Central memory CD8-positive, alpha-beta T cell (primary cell): Measurements from ENCODE around the gene ECM1.

Experiments used
- ATAC-seq: fragments of 150-1000 bp; cut with Tn5 transposase; replicated peaks from 2 replicates; pipeline ENCODE4 v1.10.0; 2022; ENCODE audit warnings: mild to moderate bottlenecking, moderate FRiP score, moderate number of reproducible peaks; ENCODE audit not compliant: poor library complexity, severe bottlenecking; ENCODE audit errors: extremely low read depth
- DNase-seq, 2 donors: peaks; one replicate each; pipeline ENCODE4 v3.0.0; 2021; ENCODE audit warnings: low spot score in 2 of 2
- H3K27ac Mint-ChIP-seq: one replicate; pipeline ENCODE4 v1.8.0; 2022; ENCODE audit warnings: low read depth, mild to moderate bottlenecking, moderate library complexity, mixed read lengths
- H3K27me3 Mint-ChIP-seq: one replicate; pipeline ENCODE4 v1.8.0; 2022; ENCODE audit warnings: mixed read lengths
- H3K36me3 Mint-ChIP-seq: one replicate; pipeline ENCODE4 v1.8.0; 2022; ENCODE audit warnings: mild to moderate bottlenecking, moderate library complexity, mixed read lengths; ENCODE audit not compliant: insufficient read depth
- H3K4me1 Mint-ChIP-seq: one replicate; pipeline ENCODE4 v1.8.0; 2022; ENCODE audit warnings: mixed read lengths
- H3K4me3 Mint-ChIP-seq: one replicate; pipeline ENCODE4 v1.8.0; 2022; ENCODE audit warnings: mild to moderate bottlenecking, moderate library complexity, mixed read lengths
- H3K9me3 Mint-ChIP-seq: one replicate; pipeline ENCODE4 v1.8.0; 2022; ENCODE audit warnings: mixed read lengths

The ECM1 gene

DNA sequence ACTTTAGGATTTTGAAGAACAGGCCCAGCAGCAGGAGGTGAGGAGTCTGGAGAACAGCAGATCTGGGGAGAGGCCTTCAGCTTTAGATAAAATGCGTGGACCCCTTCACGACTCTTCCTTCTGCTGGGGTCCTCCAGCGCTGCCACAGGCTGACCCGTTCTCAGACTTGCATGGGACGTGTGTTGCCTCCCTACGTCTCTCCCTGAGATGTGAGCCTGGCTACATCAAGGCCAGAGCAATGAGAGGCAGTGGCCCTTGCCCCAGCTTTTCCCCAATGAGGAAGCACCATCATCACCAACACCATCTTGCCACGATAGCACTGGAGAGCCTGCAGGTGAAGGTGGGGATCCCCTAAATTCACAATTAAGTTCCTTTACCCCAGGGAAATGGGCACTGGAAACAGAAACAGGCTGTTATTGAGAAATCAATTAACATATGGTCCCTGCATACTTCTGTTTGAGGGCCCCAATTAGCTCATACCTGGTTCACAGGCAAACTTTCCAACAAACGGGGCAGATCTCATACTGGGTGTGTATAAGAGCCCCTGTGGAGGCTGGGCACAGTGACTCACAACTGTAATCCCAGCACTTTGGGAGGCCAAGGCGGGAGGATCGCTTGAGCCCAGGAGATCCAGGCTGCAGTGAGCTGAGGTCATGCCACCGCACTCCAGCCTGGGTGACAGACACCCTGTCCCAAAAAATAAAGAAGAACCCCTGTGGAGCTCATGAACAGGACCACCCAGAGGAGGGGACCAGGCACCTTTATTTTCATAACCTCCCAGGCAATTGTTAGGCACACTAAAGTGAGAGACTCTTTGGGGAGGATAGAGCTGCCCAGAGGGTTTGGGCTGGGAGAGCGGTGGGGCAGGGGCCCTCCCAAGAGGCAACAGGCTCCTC is 29.2 kb downstream of the ECM1 start:
- Mint-ChIP-seq H3K4me1 (peaks cover 6% of the 10 kb centered on the region), H3K27me3 (peaks cover 18% of the 10 kb centered on the region), H3K4me3 (no peak overlapping the region), H3K9me3 (no peaks in the 10 kb centered on the region), H3K27ac (no peak overlapping the region), H3K36me3 (peaks cover 2% of the 10 kb centered on the region)
- no peak for ATAC-seq
- DNase-seq = no peak

DNA sequence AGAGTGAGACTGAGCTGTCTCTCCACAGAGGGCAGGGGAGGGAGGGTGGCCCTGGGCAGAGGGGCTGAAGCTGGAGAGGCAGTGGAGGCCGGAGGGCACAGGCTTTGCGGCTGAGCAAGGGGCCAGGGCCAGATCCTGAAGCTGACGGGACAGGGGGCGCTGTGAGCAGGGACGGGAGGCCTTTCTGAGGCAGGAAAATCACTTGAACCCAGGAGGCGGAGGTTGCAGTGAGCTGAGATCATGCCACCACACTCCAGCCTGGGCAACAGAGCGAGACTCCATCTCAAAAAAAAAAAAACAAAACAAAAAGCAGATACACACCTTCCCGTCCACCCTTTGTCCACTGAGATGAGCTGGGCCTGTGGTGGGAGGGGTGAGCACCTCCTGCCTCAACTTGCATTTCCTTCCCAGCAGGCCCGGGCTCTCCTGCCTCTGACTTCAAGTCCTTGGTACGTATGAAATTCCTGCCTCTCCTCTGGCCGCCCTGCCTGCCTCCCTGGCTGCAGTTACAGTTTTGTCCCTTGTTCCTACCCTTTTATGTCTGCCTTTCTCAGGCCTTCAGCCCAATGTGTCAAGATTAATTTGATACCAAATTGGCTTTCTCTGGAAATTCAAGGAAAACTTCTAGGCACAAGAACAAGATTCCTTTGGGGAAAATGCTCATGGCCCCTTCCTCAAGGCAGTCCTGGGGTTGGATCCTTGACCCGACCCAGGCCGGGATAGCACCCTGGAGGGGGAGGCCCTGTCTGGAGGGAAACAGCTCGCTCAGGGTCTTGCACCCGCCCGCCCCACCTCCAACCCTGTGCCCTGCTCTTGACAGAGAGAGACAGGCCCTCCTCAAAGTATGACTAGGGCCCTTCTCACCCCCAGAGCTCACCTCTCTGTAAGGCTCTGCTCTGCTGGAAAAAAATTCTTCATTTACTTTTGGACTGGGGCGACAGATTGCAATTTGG is 30.1 kb downstream of the ECM1 start:
- peaks cover 25% of the 10 kb centered on the region for H3K27me3 Mint-ChIP-seq
- H3K4me3 Mint-ChIP-seq = no peak overlapping the region
- H3K36me3 Mint-ChIP-seq = peaks cover 3% of the 10 kb centered on the region
- H3K4me1 Mint-ChIP-seq = no peaks in the 10 kb centered on the region
- H3K27ac Mint-ChIP-seq = no peak overlapping the region
- ATAC-seq (no peak), DNase-seq (no peak)
- H3K9me3 Mint-ChIP-seq = no peaks in the 10 kb centered on the region

DNA sequence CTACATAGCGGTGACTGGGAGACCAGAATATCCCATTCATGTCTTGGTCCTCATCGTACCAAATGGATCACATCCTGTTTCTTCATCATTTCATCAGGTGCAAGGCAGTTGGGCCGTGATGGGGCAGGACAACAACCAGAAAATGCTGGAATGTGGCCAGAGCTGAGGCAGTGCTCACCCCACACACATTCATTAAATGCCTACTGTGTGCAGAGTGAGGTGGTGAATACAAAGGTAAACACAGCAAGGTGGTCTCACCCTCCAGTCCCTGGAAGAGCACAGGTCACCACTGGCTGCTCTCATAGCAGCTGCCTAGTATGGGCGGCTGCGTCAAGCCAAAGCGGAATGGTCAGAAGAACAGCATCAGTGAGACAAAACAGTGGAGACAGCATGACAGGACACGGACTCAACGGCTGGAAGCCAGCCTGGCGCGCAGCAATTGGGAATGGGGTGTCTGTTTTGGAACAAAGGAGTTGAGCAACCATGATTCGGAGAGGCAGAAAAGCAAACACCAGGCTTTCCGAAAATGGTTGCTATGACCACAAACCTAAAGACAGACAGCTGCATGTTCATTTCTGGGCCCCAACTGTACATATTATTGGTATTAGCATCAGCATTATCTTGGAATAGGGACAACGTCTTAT is 35.7 kb downstream of the ECM1 start:
- no peaks in the 10 kb centered on the region for H3K4me1 Mint-ChIP-seq
- H3K4me3 Mint-ChIP-seq = no peak overlapping the region
- DNase-seq = no peak
- peaks cover 3% of the 10 kb centered on the region for H3K36me3 Mint-ChIP-seq
- no peak overlapping the region for H3K27ac Mint-ChIP-seq
- peaks cover 42% of the 10 kb centered on the region for H3K27me3 Mint-ChIP-seq
- no peaks in the 10 kb centered on the region for H3K9me3 Mint-ChIP-seq
- no peak for ATAC-seq

- DNase-seq (no peak), ATAC-seq (no peak)
- H3K4me1 Mint-ChIP-seq = no peaks in the 10 kb centered on the region
- H3K27ac Mint-ChIP-seq = no peak overlapping the region
- no peaks in the 10 kb centered on the region for H3K9me3 Mint-ChIP-seq
- no peak overlapping the region for H3K4me3 Mint-ChIP-seq
- H3K36me3 Mint-ChIP-seq = peaks cover 3% of the 10 kb centered on the region
- peaks cover 37% of the 10 kb centered on the region for H3K27me3 Mint-ChIP-seq
These were observed 36.3 kb downstream of the ECM1 start for GRCh38 chr1:150544204-150544603.

DNA sequence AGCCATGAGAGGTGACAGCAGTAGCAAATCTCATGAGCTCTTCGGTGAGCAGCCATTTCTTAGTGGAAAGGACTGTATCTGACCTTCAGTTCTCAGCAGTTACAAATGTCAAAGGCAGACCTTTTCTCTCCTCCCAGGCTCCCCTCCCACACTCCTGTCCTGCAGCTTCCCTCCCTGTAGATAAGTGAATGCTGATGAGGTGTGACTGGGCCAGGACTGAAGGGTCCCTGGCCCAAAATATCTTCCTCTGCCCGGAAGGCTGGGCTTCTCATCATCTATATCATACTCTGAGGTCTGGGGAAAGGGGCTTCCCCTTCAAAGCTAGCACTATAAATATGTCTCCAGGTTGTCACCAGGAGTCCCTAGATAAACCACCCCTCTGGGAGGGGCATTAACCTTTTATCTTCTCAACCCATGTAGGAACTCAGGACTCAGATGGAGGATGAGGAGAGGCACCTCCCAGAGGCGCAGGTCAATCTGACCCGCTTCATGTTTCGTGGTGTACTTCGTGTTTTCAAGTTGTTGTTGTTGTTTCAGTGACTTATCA is 37.6 kb downstream of the ECM1 start:
- Mint-ChIP-seq H3K9me3 (no peaks in the 10 kb centered on the region), H3K4me3 (no peak overlapping the region), H3K4me1 (peaks cover 8% of the 10 kb centered on the region), H3K36me3 (peaks cover 5% of the 10 kb centered on the region), H3K27ac (no peak overlapping the region), H3K27me3 (peaks cover 31% of the 10 kb centered on the region)
- ATAC-seq (no peak), DNase-seq (no peak)

DNA sequence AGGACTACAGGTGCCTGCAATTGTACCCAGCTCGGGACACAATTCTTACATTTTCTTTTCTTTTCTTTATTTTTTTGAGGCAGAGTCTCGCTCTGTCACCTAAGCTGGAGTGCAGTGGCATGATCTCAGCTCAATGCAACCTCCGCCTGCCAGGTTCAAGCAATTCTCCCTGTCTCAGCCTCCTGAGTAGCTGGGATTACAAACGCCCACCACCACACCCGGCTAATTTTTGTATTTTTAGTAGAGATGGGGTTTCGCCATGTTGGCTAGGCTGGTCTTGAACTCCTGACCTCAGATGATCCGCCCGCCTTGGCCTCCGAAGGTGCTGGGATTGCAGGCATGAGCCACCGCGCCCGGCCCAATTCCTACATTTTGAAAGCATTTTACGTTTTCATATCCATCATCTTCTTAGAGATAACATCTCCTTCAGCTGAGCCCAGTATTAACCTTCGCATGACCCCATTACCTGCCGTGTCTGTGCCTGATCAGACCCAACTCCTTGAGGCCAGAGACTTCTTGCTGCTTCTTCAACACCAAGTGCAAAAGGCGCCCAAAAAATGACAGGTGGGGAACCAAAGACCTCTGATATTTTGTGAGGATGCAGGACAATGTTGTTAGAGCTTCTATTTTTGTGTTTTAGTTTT is 38.5 kb downstream of the ECM1 start:
- peaks cover 4% of the 10 kb centered on the region for H3K36me3 Mint-ChIP-seq
- DNase-seq = no peak
- H3K4me3 Mint-ChIP-seq = no peak overlapping the region
- H3K9me3 Mint-ChIP-seq = no peaks in the 10 kb centered on the region
- ATAC-seq = no peak
- H3K4me1 Mint-ChIP-seq = peaks cover 16% of the 10 kb centered on the region
- peaks cover 31% of the 10 kb centered on the region for H3K27me3 Mint-ChIP-seq
- H3K27ac Mint-ChIP-seq = no peak overlapping the region

DNA sequence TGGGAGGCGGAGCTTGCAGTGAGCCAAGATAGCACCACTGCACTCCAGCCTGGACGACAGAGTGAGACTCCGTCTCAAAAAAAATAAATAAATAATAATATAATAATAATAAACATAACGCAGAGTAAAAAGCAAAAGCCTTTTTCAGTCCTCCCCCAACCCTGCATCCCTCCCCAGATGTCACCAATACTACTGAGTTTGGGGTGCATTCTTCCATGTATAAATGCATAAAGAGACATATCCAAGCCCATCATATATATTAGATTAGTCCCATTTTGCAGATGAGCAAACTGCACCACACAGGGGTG is 40.4 kb downstream of the ECM1 start:
- DNase-seq (no peak), ATAC-seq (no peak)
- no peaks in the 10 kb centered on the region for H3K9me3 Mint-ChIP-seq
- peak overlapping the region; percentile 73 for H3K4me3 Mint-ChIP-seq
- peaks cover 26% of the 10 kb centered on the region for H3K4me1 Mint-ChIP-seq
- no peak overlapping the region for H3K27ac Mint-ChIP-seq
- H3K27me3 Mint-ChIP-seq = peaks cover 20% of the 10 kb centered on the region
- H3K36me3 Mint-ChIP-seq = peaks cover 4% of the 10 kb centered on the region

DNA sequence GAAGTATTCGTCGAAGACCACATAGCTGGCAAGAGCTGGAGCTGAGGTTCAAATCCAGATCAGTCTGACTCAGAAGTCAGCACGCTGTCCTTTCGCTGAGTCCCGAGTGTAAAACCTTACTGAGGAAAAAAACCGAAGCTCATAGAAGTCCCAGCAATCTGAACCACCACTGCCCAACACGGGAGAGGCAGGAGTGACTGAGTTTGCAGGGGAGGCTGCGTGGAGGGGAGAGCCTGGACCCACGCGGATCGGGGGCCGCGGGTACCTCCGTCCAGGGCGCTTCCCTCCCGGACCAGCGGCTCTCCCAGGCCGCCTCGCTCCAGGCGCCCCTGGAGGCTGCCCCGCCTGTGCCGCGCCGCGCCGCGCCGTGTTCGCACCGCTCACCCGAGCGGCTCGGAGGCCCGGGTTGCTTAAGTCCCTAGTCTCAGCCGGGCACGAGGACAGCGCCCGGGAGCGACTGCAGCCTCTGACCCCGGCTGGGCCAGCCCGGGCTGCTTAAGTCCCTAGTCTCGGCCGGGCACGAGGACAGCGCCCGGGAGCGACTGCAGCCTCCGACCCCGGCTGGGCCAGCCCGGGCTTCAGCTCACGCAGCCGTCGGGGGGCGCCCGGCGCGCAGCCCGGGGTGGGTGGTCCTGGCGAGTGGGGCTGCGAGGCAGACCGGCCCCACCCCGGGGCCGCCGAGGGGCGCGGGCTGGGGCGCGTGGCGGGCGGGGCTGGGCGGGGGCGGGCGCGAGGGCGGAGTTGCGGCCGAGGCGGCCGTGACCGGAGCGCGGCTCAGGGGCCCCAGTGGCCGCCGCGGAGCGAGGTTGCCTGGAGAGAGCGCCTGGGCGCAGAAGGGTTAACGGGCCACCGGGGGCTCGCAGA is 41.0 kb downstream of the ECM1 start, which contains the start of gene ADAMTSL4:
TSS of gene ADAMTSL4 (plus strand) at position 777 of the 864 bp plus-strand sequence. CDS start 2,881 bp downstream, outside the sequence.
- DNase-seq (no peak), ATAC-seq (peak; percentile 75)
- Mint-ChIP-seq H3K4me3 (peak within 1 kb of the TSS; percentile 80), H3K27me3 (peaks cover 20% of the 10 kb centered on the region), H3K4me1 (peaks cover 26% of the 10 kb centered on the region), H3K27ac (peak within 1 kb of the TSS; percentile 69), H3K9me3 (no peaks in the 10 kb centered on the region), H3K36me3 (peaks cover 4% of the 10 kb centered on the region)

DNA sequence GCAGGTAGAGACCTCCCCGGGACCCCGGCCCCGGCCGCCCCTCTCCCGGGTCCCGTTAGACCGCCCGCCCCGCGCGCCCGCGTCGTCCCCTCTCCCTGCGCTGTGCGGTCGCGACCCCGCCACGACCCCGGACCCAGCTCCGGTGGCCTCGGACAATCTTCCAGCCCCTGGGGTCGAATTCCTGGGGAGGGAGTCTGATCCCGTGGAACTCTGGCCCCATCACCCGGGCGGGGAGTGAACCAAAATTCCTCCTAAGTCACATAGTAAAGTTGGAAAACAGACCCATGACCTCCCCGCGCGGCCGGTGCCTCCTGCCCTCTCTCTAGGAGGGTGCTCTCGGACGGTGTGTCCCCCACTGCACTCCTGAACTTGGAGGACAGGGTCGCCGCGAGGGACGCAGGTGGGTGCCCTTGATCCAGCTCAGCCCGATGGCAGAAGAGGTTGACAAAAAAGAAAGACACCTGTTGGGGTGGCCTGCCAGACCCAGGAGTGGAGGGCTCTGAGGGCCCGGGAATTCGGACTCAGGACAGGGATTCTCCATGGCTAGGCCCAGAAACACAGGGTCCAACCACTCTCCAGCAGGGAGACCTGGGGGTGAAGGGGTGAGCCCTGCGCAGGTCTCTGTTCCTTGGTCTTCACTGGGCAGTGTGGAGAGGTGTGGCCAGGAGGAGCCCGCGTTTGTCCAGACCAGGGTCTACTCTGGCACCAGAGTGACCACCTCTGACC is 41.8 kb downstream of the ECM1 start:
- Mint-ChIP-seq H3K27ac (peak overlapping the region; percentile 69), H3K9me3 (no peaks in the 10 kb centered on the region), H3K4me3 (peak overlapping the region; percentile 80), H3K4me1 (peaks cover 26% of the 10 kb centered on the region), H3K36me3 (peaks cover 8% of the 10 kb centered on the region), H3K27me3 (peaks cover 20% of the 10 kb centered on the region)
- DNase-seq = no peak
- ATAC-seq = no peak

GRCh38 chr1:150550222-150551050 is 42.5 kb downstream of the ECM1 start:
- Mint-ChIP-seq H3K4me1 (peaks cover 26% of the 10 kb centered on the region), H3K4me3 (no peak overlapping the region), H3K27ac (no peak overlapping the region), H3K36me3 (peaks cover 11% of the 10 kb centered on the region), H3K9me3 (no peaks in the 10 kb centered on the region), H3K27me3 (peaks cover 16% of the 10 kb centered on the region)
- DNase-seq (no peak), ATAC-seq (no peak)
